Upper lobe of left lung (tissue), 4 donors: ENCODE results near the gene CYB561.

Experiments
- EP300 ChIP-seq, 4 donors: sonication (generic); formaldehyde crosslinking; IDR thresholded peaks; one replicate each; pipeline ENCODE4 v1.5.1; 2017; ENCODE audit warnings: antibody characterized with exemption in 4 of 4, control low read depth in 2 of 4
- POLR2AphosphoS5 ChIP-seq, 2 donors: sonication (generic); formaldehyde crosslinking; IDR thresholded peaks; one replicate each; pipeline ENCODE4 v1.5.1; 2017; ENCODE audit warnings: antibody characterized with exemption in 2 of 2

- TF ChIP-seq POLR2AphosphoS5 (IDR thresholded peaks at IDR 0.05) (no peak), EP300 (IDR thresholded peaks at IDR 0.05) (no peak)
These were observed 42.7 kb upstream of the CYB561 start for GRCh38 chr17:63488851-63489250.
